NCI-H1417 treated with DMSO at 0.1 percent for 48 hours (cell line): Measurements from ENCODE around the gene SRRM5.
"Not testable (repeated sequence)": the region's sequence is repeated elsewhere in the genome, so short reads cannot be mapped to it uniquely, and the experiment has no call there.

Source experiments
- DNase-seq: peaks from one replicate; lab custom pipeline; 2025; lab: John Stamatoyannopoulos, UW

Gene SRRM5

GRCh38 chr19:43616306-43616705 lies 4.4 kb downstream of the SRRM5 start:
- no peak for DNase-seq

GRCh38 chr19:43616954-43617353 lies 5.1 kb downstream of the SRRM5 start:
- no peak for DNase-seq

GRCh38 chr19:43618921-43619261 lies 7.0 kb downstream of the SRRM5 start:
- DNase-seq, result no peak

DNA sequence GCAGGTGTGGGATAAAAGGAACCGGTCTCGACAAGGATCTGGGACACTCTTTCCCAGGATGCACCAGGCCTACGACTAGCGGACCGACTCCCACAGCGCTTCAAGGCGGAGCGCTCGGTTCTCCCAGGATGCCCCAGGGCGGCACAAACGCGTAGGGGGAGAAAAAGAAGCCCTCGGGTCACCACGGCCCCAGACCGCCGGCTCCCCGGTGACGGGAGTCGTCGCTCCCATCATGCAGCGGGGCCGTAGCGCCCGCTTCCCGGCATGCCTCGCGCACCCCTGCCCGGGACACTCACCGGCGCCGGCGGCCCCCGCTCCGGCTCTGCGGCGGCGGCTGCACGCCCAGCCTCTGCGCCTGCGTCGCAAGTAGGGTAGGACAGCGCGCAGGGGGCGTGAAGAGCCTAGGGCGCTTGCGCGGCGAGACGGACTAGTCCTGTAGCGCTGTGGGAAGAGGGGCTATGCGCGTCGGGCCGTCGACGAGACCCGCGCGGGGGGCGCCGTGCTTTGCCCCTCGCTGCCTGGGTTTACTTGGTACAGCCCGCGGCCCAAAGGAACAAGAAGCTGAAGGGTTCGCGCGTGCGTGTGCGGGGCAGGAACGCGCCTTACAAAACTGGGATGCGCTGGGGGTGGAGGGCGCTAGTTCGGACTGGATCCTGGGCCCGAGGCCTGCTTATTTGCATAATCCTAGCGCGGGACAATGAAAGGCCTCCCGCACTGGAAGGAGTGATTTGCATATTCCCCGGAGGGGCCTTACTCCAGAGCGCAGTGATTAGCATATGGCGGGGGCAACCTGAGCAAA lies 7.6 kb downstream of the SRRM5 start, which contains the start of gene ZNF428:
ZNF428 (minus strand) TSS at position 368 of the 799 bp plus-strand sequence. CDS start 5,325 bp downstream, outside the sequence.
- DNase-seq, result no peak

GRCh38 chr19:43620061-43621001 lies 8.4 kb downstream of the SRRM5 start:
- peak; percentile 63 for DNase-seq

GRCh38 chr19:43622070-43622469 lies 10.2 kb downstream of the SRRM5 start:
- DNase-seq, result no peak

DNA sequence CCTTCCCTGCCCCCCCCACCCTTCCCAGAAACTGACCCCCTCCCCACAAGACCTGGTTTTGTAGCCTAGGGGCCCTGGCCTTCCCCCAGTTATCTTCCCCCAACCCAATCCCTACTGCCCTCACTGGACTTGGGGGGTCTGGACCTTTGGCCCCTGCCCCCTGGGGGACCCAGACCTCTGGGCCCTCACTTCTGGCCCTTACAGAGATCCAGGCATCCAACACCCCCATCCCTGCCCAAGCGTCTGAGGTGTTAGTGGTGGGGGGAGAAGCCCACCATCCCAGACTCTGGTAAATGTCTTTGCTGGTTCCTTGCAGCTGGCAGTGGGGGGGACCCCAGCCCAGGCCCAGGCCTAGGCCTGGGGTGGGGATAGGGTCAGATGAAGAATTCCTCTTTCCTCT lies 11.1 kb downstream of the SRRM5 start:
- no peak for DNase-seq

DNA sequence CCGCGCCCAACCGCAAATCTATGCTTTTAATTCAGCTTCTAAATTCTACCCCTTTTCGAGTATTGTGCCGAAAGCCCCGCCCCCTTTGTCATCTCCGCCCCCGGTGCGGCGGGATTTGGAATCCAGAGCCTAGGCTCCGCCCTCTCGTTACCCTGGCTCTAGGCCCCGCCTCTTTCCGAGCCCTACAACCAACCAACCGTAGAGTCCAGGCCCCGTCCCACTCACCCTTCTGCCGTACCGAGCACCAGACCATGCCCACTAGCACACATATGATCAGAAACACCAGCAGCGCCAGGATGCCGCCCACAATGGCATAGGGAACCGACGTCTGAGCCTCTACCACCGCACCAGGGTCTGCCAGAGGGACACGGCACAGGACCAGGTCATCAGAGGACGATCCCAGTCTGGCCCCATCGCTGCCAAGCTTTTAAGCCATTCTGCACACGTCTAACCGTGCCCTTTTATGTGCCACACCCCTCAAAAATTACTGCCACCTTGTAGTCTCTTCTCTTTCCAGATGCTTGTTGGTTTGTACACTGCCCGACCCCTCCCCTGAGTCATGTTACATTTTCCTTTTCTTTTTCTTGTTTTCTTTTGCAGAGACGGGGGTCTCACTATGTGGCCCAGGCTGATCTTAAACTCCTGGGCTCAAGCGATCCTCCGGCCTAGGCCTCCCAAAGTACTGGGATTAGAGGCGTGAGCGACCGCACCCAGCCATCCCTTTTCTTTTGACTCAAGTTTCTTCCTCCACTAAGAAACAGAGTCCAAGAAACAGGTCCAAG lies 12.2 kb downstream of the SRRM5 start:
- DNase-seq, result no peak

DNA sequence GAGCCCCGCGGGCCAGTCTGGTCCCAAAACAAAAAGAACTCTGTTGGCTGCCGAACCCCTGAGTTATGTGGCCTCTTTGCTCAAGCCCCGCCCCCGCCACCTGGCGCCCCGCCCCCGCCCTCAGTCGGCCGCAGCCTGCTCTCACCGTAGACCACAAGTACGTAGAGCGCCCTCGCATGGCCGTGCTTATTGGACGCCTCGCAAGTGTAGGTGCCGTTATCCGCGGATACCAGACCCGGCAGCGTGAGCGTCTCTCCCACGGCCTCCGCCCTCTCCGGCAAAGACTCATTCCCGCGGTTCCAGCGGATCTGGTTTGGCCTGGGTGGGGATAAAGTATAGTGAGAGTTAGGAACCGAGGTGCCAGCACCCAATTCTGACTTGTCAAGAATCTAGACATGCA lies 13.0 kb downstream of the SRRM5 start:
- DNase-seq, result no peak

DNA sequence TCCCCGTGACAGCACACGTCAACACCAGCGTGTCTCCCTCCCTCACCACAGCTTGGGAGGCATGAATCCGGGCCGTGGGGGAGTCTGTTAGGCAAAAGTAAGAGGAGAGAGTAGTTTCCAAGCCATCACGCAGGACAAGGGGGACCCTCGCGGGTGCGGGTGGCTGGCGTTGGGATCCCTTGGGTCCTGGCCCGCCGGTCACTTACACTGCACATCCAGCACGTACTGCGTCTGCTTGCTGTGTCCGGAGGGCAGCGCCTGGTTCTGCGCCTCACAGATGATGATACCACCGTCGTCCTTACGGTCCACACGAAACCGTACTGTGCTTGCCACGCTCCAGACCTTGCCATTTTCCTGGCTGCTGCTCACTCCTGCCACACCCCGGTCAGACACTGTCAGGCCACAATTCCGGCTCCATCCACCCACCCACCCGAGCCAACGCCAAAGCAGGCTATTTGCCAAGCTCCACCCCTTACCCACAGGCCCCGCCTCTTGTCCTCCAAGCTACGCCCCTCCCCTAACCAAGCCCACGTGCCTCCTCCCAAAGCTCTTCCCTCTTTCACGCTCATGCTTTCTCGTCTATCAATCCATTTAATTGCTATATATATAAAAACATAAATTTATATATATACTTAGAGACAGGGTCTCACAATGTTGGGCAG lies 14.2 kb downstream of the SRRM5 start:
- no peak for DNase-seq

DNA sequence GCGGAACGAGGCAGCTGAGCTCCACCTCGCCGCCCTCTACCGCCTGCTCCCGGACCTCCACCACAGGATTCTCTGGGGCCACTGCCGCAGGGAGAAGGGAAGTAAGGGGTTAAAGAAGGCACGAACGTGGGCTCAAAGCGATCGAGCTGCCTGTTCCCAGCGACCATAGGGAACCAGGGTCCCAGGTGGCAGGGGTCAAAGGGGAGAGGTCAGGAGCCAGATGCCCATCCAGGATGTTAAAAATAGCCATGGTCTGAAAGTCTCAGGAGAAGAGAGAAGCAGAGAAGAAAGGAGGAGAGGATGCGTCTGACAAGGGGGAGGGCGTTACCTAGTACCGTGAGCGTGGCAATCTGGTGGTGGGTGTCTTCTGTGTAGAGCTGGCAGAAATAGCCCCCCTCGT lies 14.9 kb downstream of the SRRM5 start:
- no peak for DNase-seq

DNA sequence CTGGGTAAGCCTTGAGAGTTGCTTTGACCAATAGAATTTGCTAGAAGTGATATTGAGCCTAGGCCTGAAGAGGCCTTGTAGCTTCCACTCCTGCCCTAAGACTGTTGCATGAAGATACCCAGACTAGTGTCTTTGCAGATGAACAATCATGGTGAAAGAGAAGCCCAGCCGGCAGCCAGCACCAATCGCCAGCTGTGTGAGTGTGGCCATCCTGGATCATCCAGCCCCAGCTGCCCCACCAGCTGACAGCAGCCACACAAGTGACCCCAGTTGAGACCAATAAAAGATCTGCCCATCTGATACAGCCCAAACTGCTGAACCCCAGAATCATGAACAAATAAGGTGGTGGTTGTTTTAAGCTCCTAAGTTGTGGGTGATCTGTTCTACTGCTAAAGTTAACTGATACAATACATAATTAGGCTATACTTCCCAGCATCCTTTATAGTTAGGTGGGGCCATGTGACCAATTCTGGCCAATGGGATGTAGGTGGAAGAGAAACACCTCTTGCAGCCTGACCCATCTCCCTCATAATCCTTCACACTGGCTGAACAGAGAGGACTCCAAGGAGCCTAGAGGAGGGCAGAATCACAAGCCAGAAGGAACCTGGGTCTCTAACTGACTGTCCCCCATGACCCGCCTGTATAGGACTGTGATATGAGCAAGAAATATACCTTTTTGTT lies 16.9 kb downstream of the SRRM5 start:
- DNase-seq, result no peak

GRCh38 chr19:43631491-43631890 lies 19.6 kb downstream of the SRRM5 start:
- DNase-seq, result no peak

DNA sequence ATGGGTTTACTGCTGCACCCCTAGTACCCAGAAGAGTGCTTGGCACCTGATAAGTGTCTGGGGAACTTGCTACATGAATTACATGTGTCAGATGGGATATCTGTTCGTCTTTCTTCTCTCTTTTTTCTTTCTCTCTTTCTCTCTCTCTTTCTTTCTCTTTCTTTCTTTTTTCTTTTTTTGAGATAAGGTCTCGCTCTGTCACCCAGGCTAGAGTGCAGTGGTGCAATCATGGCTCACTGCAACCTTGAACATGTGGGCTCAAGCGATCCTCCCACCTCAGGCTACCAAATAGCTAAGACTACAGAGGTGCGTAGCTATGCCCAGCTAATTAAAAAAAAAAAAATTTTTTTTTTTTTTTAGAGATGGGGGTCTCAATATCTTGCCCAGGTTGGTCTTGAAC lies 21.6 kb downstream of the SRRM5 start:
- no peak for DNase-seq

DNA sequence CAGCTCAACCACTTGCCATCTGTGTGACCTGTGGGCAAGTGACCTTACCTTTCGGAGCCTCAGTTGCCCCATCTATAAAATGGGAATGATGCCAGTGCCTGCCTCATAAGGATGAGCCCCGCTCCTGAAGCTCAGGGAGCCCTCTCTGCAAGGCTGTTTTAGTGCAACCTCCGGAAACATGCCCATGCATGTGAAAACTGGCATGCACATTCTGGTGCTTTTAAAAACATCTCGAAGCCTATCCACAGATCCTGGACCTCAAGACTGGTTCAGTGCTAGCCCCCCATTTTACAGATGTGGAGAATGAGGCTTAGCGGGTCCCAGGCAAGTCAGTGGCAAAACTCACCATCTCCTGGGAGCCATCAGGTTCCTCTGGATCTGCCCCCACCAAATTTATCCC lies 22.2 kb downstream of the SRRM5 start:
- no peak for DNase-seq

- DNase-seq, result no peak
These were observed 22.6 kb downstream of the SRRM5 start for GRCh38 chr19:43634506-43634871.

DNA sequence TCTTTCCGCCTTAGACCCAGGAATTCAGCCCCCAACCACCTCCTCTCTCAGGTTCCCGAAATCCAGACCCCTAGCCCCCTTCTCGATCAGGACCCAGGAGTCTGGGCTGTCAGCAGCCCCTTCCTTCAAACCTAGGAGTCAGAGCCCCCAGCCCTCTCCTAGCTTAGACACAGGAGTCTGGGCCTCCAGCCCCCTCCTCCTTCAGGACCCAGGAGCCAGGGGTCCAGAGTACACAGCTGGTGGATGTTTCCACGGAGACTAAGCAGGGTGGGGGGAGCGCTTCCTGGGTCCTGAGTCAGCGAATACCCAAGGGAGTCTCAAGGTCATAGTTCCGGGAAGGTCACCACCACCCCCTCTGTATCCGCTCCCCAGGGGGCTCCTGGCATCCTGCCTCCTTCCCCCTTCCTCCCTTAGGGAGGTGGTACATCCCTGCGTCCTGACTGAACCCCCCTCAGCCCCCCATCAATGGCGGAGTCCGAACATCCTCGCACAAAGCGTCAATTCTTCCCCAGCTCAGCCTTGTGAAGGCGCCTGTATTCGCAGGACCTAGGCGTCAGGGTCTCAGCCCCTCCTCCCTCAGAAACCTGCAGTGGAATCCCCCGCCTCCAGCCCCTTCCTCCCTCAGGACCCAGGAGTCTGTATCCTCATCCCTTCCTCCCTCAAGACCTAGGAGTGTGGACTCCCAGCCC lies 23.1 kb downstream of the SRRM5 start:
- DNase-seq, result no peak

- DNase-seq, result not testable (repeated sequence)
These were observed 23.7 kb downstream of the SRRM5 start for GRCh38 chr19:43635561-43635940.

- DNase-seq, result no peak
These were observed 24.3 kb downstream of the SRRM5 start for GRCh38 chr19:43636121-43636683.
